CD4-positive, alpha-beta T cell treated with Interleukin-4 for 1 hour (primary cell): ENCODE results near the gene ST6GALNAC5.
"Not testable (repeated sequence)": the region's sequence is repeated elsewhere in the genome, so short reads cannot be mapped to it uniquely, and the experiment has no call there.

Experiments
- DNase-seq, 2 donors: peaks; one replicate each; pipeline ENCODE4 v3.0.0-alpha.2; 2020 to 2022

The ST6GALNAC5 gene

DNA sequence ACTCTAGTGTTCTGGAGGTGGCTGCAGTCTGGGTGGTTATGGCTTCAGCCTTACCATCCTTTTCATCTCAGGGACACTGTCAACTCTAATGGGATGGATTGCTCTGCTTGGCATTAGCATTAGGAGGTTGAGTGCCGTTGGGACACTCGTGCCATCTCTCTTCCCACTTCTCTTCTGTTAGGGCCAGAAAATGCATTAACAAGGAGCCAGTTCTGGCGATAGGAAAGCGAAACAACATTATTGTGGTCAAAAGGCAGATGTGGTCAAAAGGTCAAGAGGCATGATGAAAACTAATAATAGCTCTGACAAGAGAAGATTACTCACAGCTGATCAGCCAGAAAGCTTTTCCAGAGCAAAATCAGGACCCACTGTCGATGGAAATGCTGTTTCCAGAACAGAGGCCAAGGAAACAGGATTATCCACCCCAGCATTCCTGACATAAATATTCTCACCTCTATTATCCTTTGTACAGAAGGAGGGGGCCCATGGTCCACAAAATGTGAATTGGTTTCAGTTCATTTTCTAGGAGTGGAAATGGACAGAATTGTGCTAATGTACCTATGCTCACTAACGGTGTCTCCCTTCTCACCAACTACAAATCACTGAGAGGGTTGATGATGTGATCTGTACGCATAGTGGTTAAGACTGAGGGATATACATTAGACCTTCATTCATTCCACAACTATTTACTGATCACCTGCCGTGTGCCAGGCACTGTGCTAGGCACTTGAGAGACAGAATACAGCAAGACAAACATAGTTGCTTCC, 72.0 kb downstream of the ST6GALNAC5 start:
- DNase-seq: no peak

GRCh38 chr1:76939817-76940216, 72.5 kb downstream of the ST6GALNAC5 start:
- no peak for DNase-seq

DNA sequence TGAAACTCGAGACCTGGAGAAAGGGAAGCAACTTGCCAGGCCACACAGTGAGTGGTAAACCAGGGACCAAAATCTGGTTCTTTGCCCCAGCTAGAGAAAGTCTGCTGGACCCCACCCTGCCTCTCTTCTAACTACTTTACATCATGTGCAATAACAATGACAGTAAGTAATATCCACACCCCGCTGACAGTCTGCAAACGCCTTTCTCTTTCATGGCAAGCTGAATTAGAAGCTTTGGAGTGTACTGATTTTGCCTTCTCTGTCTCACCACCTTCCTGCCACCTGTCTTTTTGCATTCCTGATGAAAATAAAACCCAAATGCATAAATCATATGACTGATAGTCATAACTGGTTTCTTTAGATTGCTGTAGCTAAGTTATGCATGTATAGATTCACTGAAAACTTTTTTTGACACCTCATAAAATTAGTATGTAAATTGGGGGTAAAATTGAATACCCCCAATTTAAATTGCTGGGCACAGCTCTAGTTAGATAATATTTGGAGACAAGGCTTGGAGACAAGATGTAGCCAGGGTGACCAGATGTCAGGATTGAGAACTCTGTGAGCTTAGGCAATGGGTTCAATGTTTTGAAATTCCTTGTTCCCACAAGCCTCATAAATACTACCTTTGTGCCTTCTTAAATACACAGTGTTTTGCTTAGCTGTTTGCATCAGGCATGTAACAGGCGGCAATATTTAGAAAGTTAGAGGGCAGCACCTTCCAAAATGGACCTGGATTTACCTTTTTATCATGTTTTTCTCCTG, 73.5 kb downstream of the ST6GALNAC5 start:
- no peak for DNase-seq

GRCh38 chr1:76942549-76942948, 75.3 kb downstream of the ST6GALNAC5 start:
- no peak for DNase-seq

DNA sequence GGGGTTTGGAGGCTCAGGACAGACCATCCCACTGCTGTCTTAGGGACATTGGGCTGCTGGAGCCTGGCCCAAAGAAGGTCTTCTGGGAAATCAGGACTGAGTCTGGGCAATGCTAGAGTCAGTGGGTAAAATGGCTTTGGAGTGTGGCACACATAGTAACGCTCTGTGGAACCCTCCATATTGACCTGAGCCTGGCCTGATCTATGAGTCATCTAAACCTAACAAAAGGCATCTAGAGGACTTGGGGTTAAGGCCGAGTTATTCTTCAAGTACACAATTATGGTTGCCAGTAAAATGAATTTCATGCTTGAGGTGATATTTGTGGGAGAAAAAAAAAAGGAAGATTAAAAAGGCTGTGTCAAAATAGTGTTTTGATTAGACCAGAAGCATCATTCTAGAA, 77.7 kb downstream of the ST6GALNAC5 start:
- DNase-seq: no peak

DNA sequence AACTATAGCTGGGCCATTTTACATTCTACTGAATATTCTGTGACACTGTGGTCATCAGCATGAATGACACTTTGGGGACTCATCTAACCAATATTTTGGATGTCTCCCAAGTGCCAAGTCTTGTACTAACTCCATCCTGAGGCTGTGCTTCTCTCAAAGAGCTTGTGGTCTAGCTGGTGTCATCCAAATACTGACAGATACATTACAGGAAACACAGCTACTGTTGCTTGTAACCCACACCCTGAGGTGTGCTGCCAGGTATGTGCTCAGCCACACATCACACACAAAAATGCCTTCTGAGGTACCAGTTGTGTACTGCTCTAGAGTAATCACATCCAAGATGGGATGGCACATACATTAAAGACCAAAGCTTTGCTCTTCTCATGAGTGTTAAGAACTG, 81.6 kb downstream of the ST6GALNAC5 start:
- no peak for DNase-seq

DNA sequence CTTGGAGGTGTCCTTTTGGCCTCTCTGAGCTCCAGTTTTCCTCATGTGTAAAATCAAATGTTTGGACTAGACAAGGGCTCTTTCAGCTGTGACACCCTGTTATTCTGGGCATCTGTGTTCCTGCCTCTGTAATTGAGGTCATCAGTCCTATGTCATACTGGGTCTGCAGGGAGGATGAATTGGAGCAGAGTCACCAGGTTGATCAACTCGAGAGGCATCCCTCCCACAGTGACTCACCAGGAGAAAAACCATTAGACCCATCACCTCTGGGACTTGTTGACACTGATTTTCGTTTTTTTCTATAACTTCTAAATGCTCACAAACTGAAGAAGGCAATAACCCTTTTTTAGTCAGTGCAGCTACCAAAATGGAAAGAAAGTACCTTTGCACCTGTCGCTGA, 82.2 kb downstream of the ST6GALNAC5 start:
- DNase-seq: no peak

- no peak for DNase-seq
Measured at GRCh38 chr1:76950306-76950705, 83.0 kb downstream of the ST6GALNAC5 start.

DNA sequence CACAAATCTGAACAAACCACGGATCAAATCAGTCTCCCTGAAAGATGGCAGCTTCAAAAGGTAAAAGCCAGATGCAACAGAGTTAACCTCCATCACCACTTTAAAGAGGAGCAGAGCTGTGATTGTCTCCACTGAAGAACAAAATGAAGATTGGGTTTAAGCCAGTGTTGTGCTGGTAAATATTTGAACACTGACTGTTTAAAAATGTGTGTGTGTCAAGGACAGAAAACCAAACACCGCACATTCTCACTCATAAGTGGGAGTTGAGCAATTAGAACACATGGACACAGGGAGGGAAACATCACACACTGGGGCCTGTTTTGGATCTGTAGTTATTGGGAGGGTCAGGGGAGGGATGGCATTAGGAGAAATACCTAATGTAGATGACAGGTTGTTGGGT, 83.9 kb downstream of the ST6GALNAC5 start:
- DNase-seq: no peak

- no peak for DNase-seq
Measured at GRCh38 chr1:76955652-76956051, 88.4 kb downstream of the ST6GALNAC5 start.

DNA sequence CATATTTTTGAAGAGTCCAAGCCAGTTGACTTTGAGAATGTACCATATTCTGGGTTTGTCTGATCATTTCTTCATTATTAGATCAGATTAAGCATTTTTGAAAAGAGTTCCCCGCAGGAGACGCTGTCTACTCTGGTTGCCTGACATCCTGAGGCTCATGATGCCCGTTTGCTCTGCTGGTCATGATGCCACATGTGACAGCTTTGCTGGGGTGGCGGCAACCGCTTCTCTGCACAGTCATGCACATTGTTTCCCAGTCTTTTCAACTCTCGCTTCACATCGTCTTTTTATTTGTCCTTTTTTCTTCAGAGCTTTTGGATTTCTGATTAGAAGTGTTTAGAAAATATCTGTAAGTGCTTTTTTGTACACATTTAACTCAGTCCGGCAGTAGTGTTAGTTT, 90.7 kb downstream of the ST6GALNAC5 start:
- DNase-seq: no peak

DNA sequence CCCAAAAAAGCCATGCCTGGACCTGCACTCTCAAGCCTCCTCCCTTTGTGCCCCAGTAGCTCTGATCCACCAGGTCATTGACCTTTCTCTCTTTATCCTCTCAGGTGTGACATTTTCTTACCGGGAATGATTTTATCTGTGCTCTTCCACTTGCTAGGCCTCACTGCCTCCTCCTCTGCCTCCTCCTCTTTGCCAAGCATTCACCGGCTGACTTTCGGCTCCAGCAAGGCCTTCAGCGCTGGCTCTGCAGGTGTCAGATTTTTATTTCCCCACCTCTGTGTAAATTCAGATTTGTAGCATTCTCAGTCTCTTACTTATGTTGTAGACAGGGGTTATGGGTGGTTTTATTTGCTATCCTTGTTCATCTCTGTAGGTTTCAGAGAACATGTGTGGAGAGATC, 91.5 kb downstream of the ST6GALNAC5 start:
- DNase-seq: no peak

- DNase-seq: no peak
Measured at GRCh38 chr1:76959556-76959955, 92.3 kb downstream of the ST6GALNAC5 start.

GRCh38 chr1:76961181-76961819, 94.0 kb downstream of the ST6GALNAC5 start:
- no peak for DNase-seq

DNA sequence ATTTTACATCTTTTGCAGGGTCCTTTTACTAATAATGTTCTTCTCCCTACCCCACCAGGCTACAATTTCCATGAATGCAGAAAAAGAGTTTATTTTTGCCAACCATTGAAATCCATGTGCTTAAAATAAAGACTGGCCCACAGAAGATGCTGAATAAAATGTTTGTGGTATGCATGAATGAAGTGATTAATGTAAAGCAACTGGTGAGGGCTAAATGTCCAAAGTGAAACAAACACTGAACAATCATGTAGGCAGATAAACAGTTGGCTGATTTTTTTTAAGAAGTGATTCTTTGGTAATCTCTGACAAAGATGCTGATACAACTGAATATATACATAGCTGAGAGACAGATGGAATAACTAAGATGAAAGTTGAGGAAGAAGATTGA, 94.5 kb downstream of the ST6GALNAC5 start:
- DNase-seq: no peak

DNA sequence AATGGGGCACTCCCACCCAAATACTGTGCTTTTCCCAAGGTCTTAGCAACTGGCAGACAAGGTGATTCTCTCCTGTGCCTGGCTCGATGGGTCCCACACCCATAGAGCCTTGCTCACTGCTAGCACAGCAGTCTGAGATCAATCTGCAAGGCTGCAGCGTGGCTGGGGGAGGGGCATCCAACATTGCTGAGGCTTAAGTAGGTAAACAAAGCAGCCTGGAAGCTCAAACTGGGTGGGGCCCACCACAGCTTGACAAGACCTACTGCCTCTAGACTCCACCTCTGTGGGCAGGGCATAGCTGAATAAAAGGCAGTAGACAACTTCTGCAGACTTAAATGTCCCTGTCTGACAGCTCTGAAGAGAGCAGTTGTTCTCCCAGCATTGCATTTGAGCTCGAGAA, 114.0 kb downstream of the ST6GALNAC5 start:
- DNase-seq: not testable (repeated sequence)

DNA sequence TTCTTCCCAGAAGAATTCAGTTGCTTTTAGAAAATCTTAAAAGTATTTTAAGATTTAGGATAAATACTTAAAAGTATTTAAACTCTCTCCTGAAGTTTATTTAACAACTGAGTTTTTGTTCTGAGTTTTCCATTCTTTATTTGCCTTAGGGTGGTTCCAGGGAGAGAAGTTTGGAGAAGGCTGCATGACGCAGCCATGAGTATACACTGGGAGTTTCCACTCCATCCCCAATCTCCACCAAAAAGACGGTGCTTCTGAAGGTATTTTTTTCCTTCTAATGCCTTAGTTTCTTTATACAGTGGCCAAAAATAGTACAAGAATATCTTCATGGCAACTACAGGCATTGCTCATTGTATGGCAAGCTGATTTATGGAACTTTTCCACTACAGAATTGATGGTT, 122.7 kb downstream of the ST6GALNAC5 start:
- DNase-seq: no peak

GRCh38 chr1:76993036-76993435, 125.8 kb downstream of the ST6GALNAC5 start:
- no peak for DNase-seq

DNA sequence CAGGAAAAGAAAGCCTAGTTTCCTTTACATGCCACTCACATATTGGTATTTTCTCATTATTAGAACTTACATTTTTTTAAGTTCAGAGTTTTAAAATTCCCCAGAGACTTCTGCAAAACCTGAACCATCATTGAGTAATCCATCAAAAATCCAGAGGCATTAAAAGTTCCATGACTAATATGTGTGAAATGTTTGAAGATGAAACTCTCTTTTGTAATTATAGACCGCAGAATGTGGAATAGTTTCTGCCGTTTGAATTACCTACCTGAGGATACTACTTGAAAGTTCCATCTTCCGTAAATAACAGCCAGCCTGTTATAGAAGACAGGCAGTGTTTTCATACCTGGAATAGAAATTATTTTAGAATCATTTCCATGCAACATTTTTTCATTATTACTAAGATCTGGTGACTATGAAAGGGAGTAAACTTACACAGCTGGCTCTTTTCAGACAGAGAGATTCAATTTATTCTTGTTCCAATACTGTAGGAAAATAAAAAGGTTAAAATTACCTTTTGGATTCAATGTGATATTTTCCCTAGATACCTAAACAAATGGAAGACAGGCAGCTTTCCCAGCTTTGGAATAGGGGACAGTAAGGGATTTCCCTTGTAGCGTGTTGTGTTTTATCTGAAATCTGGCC, 131.4 kb downstream of the ST6GALNAC5 start:
- no peak for DNase-seq

DNA sequence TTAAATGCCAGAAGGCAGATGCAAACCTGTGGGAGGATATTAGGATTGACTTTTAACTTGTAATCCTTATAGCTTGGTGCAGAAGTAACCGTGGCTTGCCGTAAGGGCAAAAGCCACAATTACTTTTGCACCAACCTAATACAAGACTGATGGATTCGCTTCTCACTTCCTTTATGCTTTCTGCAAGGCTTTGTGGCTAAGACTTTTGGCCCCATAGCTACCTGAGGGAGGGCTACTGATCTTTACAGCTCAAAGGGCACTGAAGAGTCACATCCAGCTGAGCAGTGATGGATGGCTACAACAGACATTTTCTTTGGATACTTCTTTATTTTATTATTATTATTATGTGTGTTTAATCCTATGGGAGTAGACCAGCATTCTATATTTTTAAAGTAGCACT, 140.4 kb downstream of the ST6GALNAC5 start:
- no peak for DNase-seq

- no peak for DNase-seq
Measured at GRCh38 chr1:77010937-77011336, 143.7 kb downstream of the ST6GALNAC5 start.

- no peak for DNase-seq
Measured at GRCh38 chr1:77012066-77012465, 144.8 kb downstream of the ST6GALNAC5 start.

GRCh38 chr1:77014073-77014788, 147.0 kb downstream of the ST6GALNAC5 start:
- no peak for DNase-seq
